NB4 (cell line): Measurements from ENCODE around the gene DEF6.

Experiments
- DNase-seq: peaks from one replicate; pipeline ENCODE4 v3.0.0; 2010; ENCODE audit warnings: low read depth
- H3K4me3 ChIP-seq: one replicate; pipeline ENCODE4 v1.5.1; 2011; ENCODE audit warnings: mild to moderate bottlenecking, low read depth, low read length, moderate library complexity
- CTCF ChIP-seq: IDR thresholded peaks from one replicate; pipeline ENCODE4 v1.5.1; 2012; ENCODE audit warnings: low read depth, low read length
- MAX ChIP-seq: IDR thresholded peaks from 2 replicates; pipeline ENCODE4 v1.6.1; 2011; ENCODE audit warnings: low read depth, low read length
- MYC ChIP-seq: IDR thresholded peaks from 2 replicates; pipeline ENCODE4 v1.6.1; 2011; ENCODE audit warnings: low read depth, low read length
- POLR2A ChIP-seq: IDR thresholded peaks from 2 replicates; pipeline ENCODE4 v1.6.1; 2011; ENCODE audit warnings: mild to moderate bottlenecking; ENCODE audit not compliant: insufficient read length; ENCODE audit errors: extremely low read depth

The DEF6 gene

GRCh38 chr6:35282472-35282871 lies 15.1 kb upstream of the DEF6 start:
- TF ChIP-seq MYC = no peak
- TF ChIP-seq MAX = no peak
- TF ChIP-seq POLR2A = no peak
- no peak for TF ChIP-seq CTCF
- H3K4me3 ChIP-seq = no peak overlapping the region
- peak; percentile 50 for DNase-seq

GRCh38 chr6:35283361-35283760 lies 14.3 kb upstream of the DEF6 start:
- no peak overlapping the region for H3K4me3 ChIP-seq
- TF ChIP-seq MYC (no peak), MAX (no peak)
- no peak for DNase-seq

- TF ChIP-seq MAX (no peak), POLR2A (no peak), MYC (no peak), CTCF (no peak)
- DNase-seq = no peak
- no peak overlapping the region for H3K4me3 ChIP-seq
Measured at GRCh38 chr6:35287671-35288396, 9.8 kb upstream of the DEF6 start.

- no peak for DNase-seq
- H3K4me3 ChIP-seq = no peak overlapping the region
- TF ChIP-seq MYC (no peak), MAX (no peak), CTCF (no peak), POLR2A (no peak)
Measured at GRCh38 chr6:35288834-35289233, 8.8 kb upstream of the DEF6 start.

GRCh38 chr6:35291491-35291890 lies 6.1 kb upstream of the DEF6 start:
- no peak for DNase-seq

More at GRCh38 chr6:35291491-35291890, 6.1 kb upstream of the DEF6 start:
- no peak for TF ChIP-seq CTCF
- no peak for TF ChIP-seq MAX
- TF ChIP-seq MYC = no peak
- no peak for TF ChIP-seq POLR2A
- no peak overlapping the region for H3K4me3 ChIP-seq
